WTC11 (cell line): ENCODE measurements around the gene YTHDC2. TPM values are rescaled to one million over a fixed set of nuclear protein-coding genes. Genes with fewer than 3 reads are reported as not detected.
A peak's percentile ranks its signal among the peaks of the same experiment; 100 is the strongest.

Source experiments
- ATAC-seq: fragments of 200-7000 bp; cut with Tn5 transposase; 2 replicates; pipeline ENCODE4 v1.10.0; 2021; ENCODE audit warnings: mild to moderate bottlenecking, moderate library complexity
- CTCF ChIA-PET: fragments of 300-600 bp; sonication (Branson Sonifier 250); formaldehyde crosslinking; loops from one replicate; lab custom pipeline; 2021; ENCODE audit warnings: antibody characterized with exemption; lab: Charles Lee
- POLR2A ChIA-PET: fragments of 350-600 bp; sonication (Branson Sonifier 250); formaldehyde crosslinking; loops from one replicate; lab custom pipeline; 2021; ENCODE audit warnings: antibody characterized with exemption; lab: Charles Lee
- DNase-seq: peaks from one replicate; pipeline ENCODE4 v3.0.0; 2021; ENCODE audit warnings: low spot score
- H3K27ac Mint-ChIP-seq: 2 replicates; pipeline ENCODE4 v1.8.0; 2021; ENCODE audit warnings: mixed read lengths
- H3K27me3 Mint-ChIP-seq: 2 replicates; pipeline ENCODE4 v1.8.0; 2021; ENCODE audit warnings: low read depth, mild to moderate bottlenecking, moderate library complexity, mixed read lengths
- H3K36me3 Mint-ChIP-seq: 2 replicates; pipeline ENCODE4 v1.8.0; 2021; ENCODE audit warnings: mixed read lengths
- H3K4me1 Mint-ChIP-seq: 2 replicates; pipeline ENCODE4 v1.8.0; 2022; ENCODE audit warnings: mixed read lengths
- H3K4me3 Mint-ChIP-seq: 2 replicates; pipeline ENCODE4 v1.8.0; 2021; ENCODE audit warnings: mild to moderate bottlenecking, moderate library complexity, mixed read lengths
- H3K9me3 Mint-ChIP-seq: 2 replicates; pipeline ENCODE4 v1.8.0; 2021; ENCODE audit warnings: mixed read lengths
- ARID4B ChIP-seq: sonication (generic); formaldehyde crosslinking; IDR thresholded peaks from 2 replicates; pipeline ENCODE4 v1.8.0; 2023; ENCODE audit warnings: missing genetic modification reagents, mild to moderate bottlenecking, borderline replicate concordance
- CDX4 ChIP-seq: fragments of 250-450 bp; sonication (Bioruptor Pico); IDR thresholded peaks from 2 replicates; pipeline ENCODE4 v1.9.0; 2021; ENCODE audit warnings: moderate library complexity, mild to moderate bottlenecking, inconsistent platforms, borderline replicate concordance
- CTCF ChIP-seq: fragments of 200-600 bp; IDR thresholded peaks from 2 replicates; pipeline ENCODE4 v1.8.0; 2022; ENCODE audit warnings: antibody characterized with exemption
- E2F5 ChIP-seq: sonication (generic); formaldehyde crosslinking; IDR thresholded peaks from 2 replicates; pipeline ENCODE4 v1.8.1; 2022; ENCODE audit warnings: mild to moderate bottlenecking, moderate library complexity, missing genetic modification reagents
- ESRRA ChIP-seq: sonication (generic); formaldehyde crosslinking; IDR thresholded peaks from 2 replicates; pipeline ENCODE4 v1.8.1; 2022; ENCODE audit warnings: mild to moderate bottlenecking, missing genetic modification reagents, borderline replicate concordance
- FOXK1 ChIP-seq: sonication (generic); formaldehyde crosslinking; IDR thresholded peaks from 2 replicates; pipeline ENCODE4 v1.8.0; 2022; ENCODE audit warnings: mild to moderate bottlenecking, moderate library complexity, missing genetic modification reagents
- GRHL2 ChIP-seq: fragments of 250-450 bp; sonication (Bioruptor Pico); IDR thresholded peaks from 2 replicates; pipeline ENCODE4 v1.8.0; 2022; ENCODE audit warnings: mild to moderate bottlenecking, moderate library complexity; ENCODE audit not compliant: insufficient replicate concordance, severe bottlenecking
- HMGXB4 ChIP-seq: sonication (generic); formaldehyde crosslinking; IDR thresholded peaks from 2 replicates; pipeline ENCODE4 v1.8.1; 2023; ENCODE audit warnings: mild to moderate bottlenecking, moderate library complexity, missing genetic modification reagents
- RORB ChIP-seq: fragments of 250-450 bp; sonication (Bioruptor Pico); IDR thresholded peaks from 2 replicates; pipeline ENCODE4 v1.9.0; 2021; ENCODE audit warnings: mild to moderate bottlenecking
- TCF7 ChIP-seq: sonication (generic); formaldehyde crosslinking; IDR thresholded peaks from 2 replicates; pipeline ENCODE4 v1.8.0; 2022; ENCODE audit warnings: mild to moderate bottlenecking, low read depth, missing genetic modification reagents, moderate library complexity
- TP53 ChIP-seq: sonication (generic); formaldehyde crosslinking; IDR thresholded peaks from 2 replicates; pipeline ENCODE4 v1.8.1; 2023; ENCODE audit warnings: mild to moderate bottlenecking, missing genetic modification reagents
- USF1 ChIP-seq: sonication (generic); formaldehyde crosslinking; IDR thresholded peaks from 2 replicates; pipeline ENCODE4 v1.8.0; 2022; ENCODE audit warnings: mild to moderate bottlenecking, missing genetic modification reagents
- ZMAT4 ChIP-seq: fragments of 250-450 bp; sonication (Bioruptor Pico); IDR thresholded peaks from 2 replicates; pipeline ENCODE4 v1.9.0; 2021; ENCODE audit warnings: mild to moderate bottlenecking
- total RNA-seq: library from RNA; stranded (reverse); gene quantifications from 3 replicates; pipeline ENCODE4 v1.2.3, GENCODE V29; 2021

Gene YTHDC2
- total RNA-seq, 1 experiment from 2014 or later: 21.6 TPM

GRCh38 chr5:113480243-113480642 lies 33.3 kb upstream of the YTHDC2 start:
- no peak overlapping the region for H3K27ac Mint-ChIP-seq
- ATAC-seq (no peak), DNase-seq (no peak)
- no peak overlapping the region for H3K4me3 Mint-ChIP-seq
- no peaks in the 10 kb centered on the region for H3K36me3 Mint-ChIP-seq
- peaks cover 5% of the 10 kb centered on the region for H3K9me3 Mint-ChIP-seq
- ChIA-PET POLR2A (no interaction called here), CTCF (no interaction called here)
- TF ChIP-seq E2F5: no peak
- TF ChIP-seq GRHL2 (CRISPR knock-in tag): no peak
- H3K27me3 Mint-ChIP-seq: no peaks in the 10 kb centered on the region
- peaks cover 10% of the 10 kb centered on the region for H3K4me1 Mint-ChIP-seq

- DNase-seq: peak; percentile 29
- peaks cover 27% of the 10 kb centered on the region for H3K36me3 Mint-ChIP-seq
- CTCF ChIA-PET: interaction anchor here (0.9 to 1.2 kb wide), 3 partner anchors 15 to 119 kb away, joined by 3 to 4 read pairs (median 3); partner anchors contain the start of gene YTHDC2
Measured at GRCh38 chr5:113487416-113487780, 26.1 kb upstream of the YTHDC2 start.

More at GRCh38 chr5:113487416-113487780, 26.1 kb upstream of the YTHDC2 start:
- TF ChIP-seq ARID4B (CRISPR knock-in tag): 0 out of 2 replicates have a peak, but pooled peaks have one; percentile 21
- no peak for TF ChIP-seq TCF7 (CRISPR knock-in tag)
- TF ChIP-seq CDX4 (CRISPR knock-in tag): no peak
- no peak for TF ChIP-seq ESRRA (CRISPR knock-in tag)
- no peak for TF ChIP-seq CTCF
- 0 out of 2 replicates have a peak, but pooled peaks have one; percentile 4 for TF ChIP-seq TP53
- TF ChIP-seq RORB (CRISPR knock-in tag): no peak
- no peak for TF ChIP-seq FOXK1 (CRISPR knock-in tag)
- TF ChIP-seq ZMAT4 (CRISPR knock-in tag): no peak
- TF ChIP-seq HMGXB4 (CRISPR knock-in tag): peak; percentile 45; the same call in 1 of the 2 replicates
- TF ChIP-seq USF1 (CRISPR knock-in tag): no peak
- TF ChIP-seq, all 79 proteins: peak for 3
- ATAC-seq: peak; percentile 44
- peaks cover 58% of the 10 kb centered on the region for H3K27me3 Mint-ChIP-seq
- POLR2A ChIA-PET: interaction anchor here (1.0 to 1.1 kb wide), 2 partner anchors 16 to 511 kb away, joined by 3 to 4 read pairs; no protein-coding TSS in a partner anchor
- peaks cover 16% of the 10 kb centered on the region for H3K4me1 Mint-ChIP-seq
- no peak overlapping the region for H3K27ac Mint-ChIP-seq
- H3K9me3 Mint-ChIP-seq: peaks cover 28% of the 10 kb centered on the region
- peak overlapping the region; percentile 83 for H3K4me3 Mint-ChIP-seq
